CD8-positive, alpha-beta memory T cell (primary cell): ENCODE data around the gene SMAD1. TPM values are rescaled to one million over a fixed set of nuclear protein-coding genes. Genes with fewer than 3 reads are reported as not detected.

Source experiments
- CTCF ChIA-PET: fragments of 350-600 bp; sonication (Branson Sonifier 250); formaldehyde crosslinking; loops from one replicate; lab custom pipeline; 2021; ENCODE audit warnings: antibody characterized with exemption; lab: Charles Lee
- POLR2A ChIA-PET: fragments of 350-600 bp; sonication (Branson Sonifier 250); formaldehyde crosslinking; loops from one replicate; lab custom pipeline; 2021; ENCODE audit warnings: antibody characterized with exemption; lab: Charles Lee
- DNase-seq, 5 donors: peaks; one replicate each; pipeline versions ENCODE4 v3.0.0 to v3.0.0-alpha.2; 2020 to 2022; ENCODE audit warnings: mixed read lengths in 1 of 5
- H3K27ac ChIP-seq: one replicate; pipeline ENCODE4 v1.7.0; 2013; ENCODE audit warnings: low read depth, mild to moderate bottlenecking, low read length, moderate library complexity
- H3K27me3 ChIP-seq: 2 replicates; pipeline ENCODE4 v1.7.0; 2013; ENCODE audit warnings: low read length, mild to moderate bottlenecking; ENCODE audit not compliant: insufficient read depth, poor library complexity, severe bottlenecking
- H3K36me3 ChIP-seq: 2 replicates; pipeline ENCODE4 v1.7.0; 2013; ENCODE audit warnings: mild to moderate bottlenecking, low read length, moderate library complexity; ENCODE audit not compliant: insufficient read depth
- H3K4me1 ChIP-seq: 2 replicates; pipeline ENCODE4 v1.7.0; 2013; ENCODE audit warnings: mild to moderate bottlenecking, low read length, moderate library complexity; ENCODE audit not compliant: insufficient read depth
- H3K4me3 ChIP-seq: 2 replicates; pipeline ENCODE4 v1.7.0; 2013; ENCODE audit warnings: mild to moderate bottlenecking, low read length
- H3K9me3 ChIP-seq: 2 replicates; pipeline ENCODE4 v1.7.0; 2013; ENCODE audit warnings: mild to moderate bottlenecking, low read length
- H3K27ac Mint-ChIP-seq, 8 donors: one replicate each; pipeline ENCODE4 v1.8.0; 2020 to 2021; ENCODE audit warnings: mixed read lengths in 8 of 8, mild to moderate bottlenecking in 6 of 8, inconsistent platforms in 3 of 8, moderate library complexity in 3 of 8
- H3K27me3 Mint-ChIP-seq, 2 donors: one replicate each; pipeline ENCODE4 v1.8.0; 2020 to 2021; ENCODE audit warnings: mixed read lengths in 2 of 2, mild to moderate bottlenecking in 1 of 2, moderate library complexity in 1 of 2
- H3K36me3 Mint-ChIP-seq, 3 donors: one replicate each; pipeline ENCODE4 v1.8.0; 2020 to 2021; ENCODE audit warnings: mixed read lengths in 3 of 3, inconsistent platforms in 1 of 3, mild to moderate bottlenecking in 1 of 3
- H3K4me1 Mint-ChIP-seq, 3 donors: one replicate each; pipeline ENCODE4 v1.8.0; 2020 to 2021; ENCODE audit warnings: mixed read lengths in 3 of 3, inconsistent platforms in 1 of 3, mild to moderate bottlenecking in 1 of 3
- H3K4me3 Mint-ChIP-seq, 7 donors: one replicate each; pipeline ENCODE4 v1.8.0; 2020 to 2021; ENCODE audit warnings: mixed read lengths in 7 of 7, mild to moderate bottlenecking in 6 of 7, moderate library complexity in 4 of 7, inconsistent platforms in 2 of 7
- H3K9me3 Mint-ChIP-seq, 5 donors: one replicate each; pipeline ENCODE4 v1.8.0; 2020 to 2022; ENCODE audit warnings: mixed read lengths in 5 of 5, mild to moderate bottlenecking in 3 of 5, moderate library complexity in 2 of 5, inconsistent platforms in 1 of 5
- polyA plus RNA-seq: library from polyadenylated mRNA; unstranded; fragments of 300-500 nt; fragmentation: Illumina TruSeq; gene quantifications from one replicate; pipeline ENCODE4 v1.2.3, GENCODE V29; 2021
- total RNA-seq, 2 experiments: library from RNA; stranded (reverse); gene quantifications; one replicate each; pipeline ENCODE4 v1.2.3, GENCODE V29; 2021

The SMAD1 gene
- total and polyA plus RNA-seq, 3 experiments from 2014 or later: 0.52 to 1.6 (median 1.3) TPM

- Mint-ChIP-seq H3K9me3 (no peaks in the 10 kb centered on the region), H3K36me3 (no peaks in the 10 kb centered on the region), H3K4me3 (no peak overlapping the region), H3K27ac (no peak overlapping the region), H3K27me3 (peaks cover 0 to 25% of the 10 kb centered on the region in 2 donors), H3K4me1 (no peaks in the 10 kb centered on the region)
- no peak overlapping the region for H3K4me3 ChIP-seq
- no peaks in the 10 kb centered on the region for H3K9me3 ChIP-seq
- H3K36me3 ChIP-seq: no peaks in the 10 kb centered on the region
- no peak overlapping the region for H3K27ac ChIP-seq
- ChIA-PET CTCF (no interaction called here), POLR2A (no interaction called here)
- no peak for DNase-seq
- no peaks in the 10 kb centered on the region for H3K4me1 ChIP-seq
- no peaks in the 10 kb centered on the region for H3K27me3 ChIP-seq
Measured at GRCh38 chr4:145541346-145541745, 59.7 kb downstream of the SMAD1 start.

DNA sequence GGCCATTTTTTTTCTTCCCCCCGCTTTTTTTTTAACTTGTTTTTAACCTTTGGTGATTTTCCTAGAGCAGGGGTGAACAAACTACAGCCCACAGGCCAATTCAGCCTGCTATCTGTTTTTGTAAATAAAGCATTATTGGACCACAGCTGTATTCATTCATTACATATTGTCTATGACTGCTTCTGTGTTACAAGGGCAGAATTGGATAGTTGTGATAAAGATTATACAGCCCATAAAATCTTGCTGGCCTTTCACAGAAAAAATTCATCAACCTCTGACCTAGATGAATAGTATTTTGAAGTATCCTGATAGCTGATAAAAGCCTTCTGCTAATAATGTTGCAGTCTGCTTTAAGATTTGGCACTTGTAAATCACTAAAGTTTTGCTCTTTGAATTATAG is 63.4 kb downstream of the SMAD1 start:
- H3K36me3 ChIP-seq: no peaks in the 10 kb centered on the region
- H3K27ac Mint-ChIP-seq: no peak overlapping the region
- no peak overlapping the region for H3K4me3 ChIP-seq
- no peaks in the 10 kb centered on the region for H3K4me1 Mint-ChIP-seq
- CTCF ChIA-PET: no interaction called here
- no peaks in the 10 kb centered on the region for H3K27me3 ChIP-seq
- no peaks in the 10 kb centered on the region for H3K9me3 ChIP-seq
- no peak for DNase-seq
- H3K36me3 Mint-ChIP-seq: no peaks in the 10 kb centered on the region
- H3K4me3 Mint-ChIP-seq: no peak overlapping the region
- H3K9me3 Mint-ChIP-seq: no peaks in the 10 kb centered on the region
- no peak overlapping the region for H3K27ac ChIP-seq
- no peaks in the 10 kb centered on the region for H3K4me1 ChIP-seq
- H3K27me3 Mint-ChIP-seq: peaks cover 0 to 16% of the 10 kb centered on the region in 2 donors
- POLR2A ChIA-PET: no interaction called here

- H3K36me3 ChIP-seq: no peaks in the 10 kb centered on the region
- Mint-ChIP-seq H3K27me3 (peaks cover 0 to 15% of the 10 kb centered on the region in 2 donors), H3K9me3 (no peaks in the 10 kb centered on the region), H3K4me3 (no peak overlapping the region), H3K4me1 (no peaks in the 10 kb centered on the region), H3K36me3 (no peaks in the 10 kb centered on the region), H3K27ac (no peak overlapping the region)
- no peaks in the 10 kb centered on the region for H3K27me3 ChIP-seq
- no peak overlapping the region for H3K4me3 ChIP-seq
- POLR2A ChIA-PET: no interaction called here
- no peaks in the 10 kb centered on the region for H3K9me3 ChIP-seq
- CTCF ChIA-PET: no interaction called here
- H3K4me1 ChIP-seq: no peaks in the 10 kb centered on the region
- no peak overlapping the region for H3K27ac ChIP-seq
- no peak for DNase-seq
Measured at GRCh38 chr4:145545538-145546174, 64.0 kb downstream of the SMAD1 start.

- ChIA-PET POLR2A (no interaction called here), CTCF (interaction anchor here (0.8 kb wide), 1 partner anchor 13 kb away, joined by 3 read pairs; no protein-coding TSS in a partner anchor)
- H3K27ac ChIP-seq: no peak overlapping the region
- no peak overlapping the region for H3K27ac Mint-ChIP-seq
- no peaks in the 10 kb centered on the region for H3K27me3 ChIP-seq
- H3K9me3 Mint-ChIP-seq: no peaks in the 10 kb centered on the region
- DNase-seq: no peak
- H3K4me1 ChIP-seq: no peaks in the 10 kb centered on the region
- no peaks in the 10 kb centered on the region for H3K36me3 Mint-ChIP-seq
- H3K4me1 Mint-ChIP-seq: no peaks in the 10 kb centered on the region
- no peaks in the 10 kb centered on the region for H3K36me3 ChIP-seq
- no peaks in the 10 kb centered on the region for H3K9me3 ChIP-seq
- H3K4me3 ChIP-seq: no peak overlapping the region
- no peak overlapping the region for H3K4me3 Mint-ChIP-seq
- peaks cover 0 to 12% of the 10 kb centered on the region in 2 donors for H3K27me3 Mint-ChIP-seq
Measured at GRCh38 chr4:145546175-145546915, 64.7 kb downstream of the SMAD1 start.

DNA sequence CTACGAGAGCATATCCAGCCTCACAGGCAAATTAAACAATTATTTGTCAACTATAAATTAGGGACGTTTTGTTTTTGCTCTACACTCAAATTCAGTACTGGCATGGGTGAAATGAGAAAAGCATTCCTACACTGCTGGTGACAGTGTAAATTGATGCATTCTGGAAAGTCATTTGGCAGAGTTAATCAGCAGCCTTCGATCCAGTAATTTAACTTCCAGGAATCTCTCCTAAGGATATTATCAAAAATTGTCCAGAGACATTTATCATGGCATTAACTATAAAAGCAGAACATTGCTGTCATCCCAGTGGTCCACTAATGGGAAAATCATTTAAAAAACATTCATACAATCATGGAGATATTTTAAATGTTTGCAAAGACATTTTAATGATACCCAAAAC is 70.0 kb downstream of the SMAD1 start:
- Histone ChIP-seq H3K36me3 (no peaks in the 10 kb centered on the region), H3K4me3 (no peak overlapping the region), H3K9me3 (no peaks in the 10 kb centered on the region), H3K4me1 (no peaks in the 10 kb centered on the region), H3K27ac (no peak overlapping the region), H3K27me3 (no peaks in the 10 kb centered on the region)
- Mint-ChIP-seq H3K36me3 (no peaks in the 10 kb centered on the region), H3K27ac (no peak overlapping the region), H3K9me3 (no peaks in the 10 kb centered on the region), H3K4me3 (no peak overlapping the region), H3K4me1 (peaks cover 0 to 5% (median 2%) of the 10 kb centered on the region in 3 donors), H3K27me3 (peaks cover 0 to under 1% of the 10 kb centered on the region in 2 donors)
- ChIA-PET POLR2A (no interaction called here), CTCF (no interaction called here)
- DNase-seq: no peak

GRCh38 chr4:145552181-145552822 is 70.6 kb downstream of the SMAD1 start:
- no peak for DNase-seq
- Histone ChIP-seq H3K36me3 (no peaks in the 10 kb centered on the region), H3K27me3 (no peaks in the 10 kb centered on the region), H3K4me3 (no peak overlapping the region), H3K27ac (no peak overlapping the region), H3K4me1 (no peaks in the 10 kb centered on the region), H3K9me3 (no peaks in the 10 kb centered on the region)
- no peak overlapping the region for H3K4me3 Mint-ChIP-seq
- ChIA-PET CTCF (no interaction called here), POLR2A (no interaction called here)
- H3K9me3 Mint-ChIP-seq: no peaks in the 10 kb centered on the region
- no peaks in the 10 kb centered on the region for H3K36me3 Mint-ChIP-seq
- no peak overlapping the region for H3K27ac Mint-ChIP-seq
- H3K4me1 Mint-ChIP-seq: peaks cover 0 to 5% (median 2%) of the 10 kb centered on the region in 3 donors
- peaks cover 0 to 6% of the 10 kb centered on the region in 2 donors for H3K27me3 Mint-ChIP-seq

- DNase-seq: no peak
- Histone ChIP-seq H3K9me3 (no peaks in the 10 kb centered on the region), H3K4me3 (no peak overlapping the region), H3K4me1 (no peaks in the 10 kb centered on the region), H3K36me3 (no peaks in the 10 kb centered on the region), H3K27me3 (no peaks in the 10 kb centered on the region), H3K27ac (no peak overlapping the region)
- H3K36me3 Mint-ChIP-seq: no peaks in the 10 kb centered on the region
- no peaks in the 10 kb centered on the region for H3K9me3 Mint-ChIP-seq
- peaks cover 0 to 6% of the 10 kb centered on the region in 2 donors for H3K27me3 Mint-ChIP-seq
- H3K4me1 Mint-ChIP-seq: peaks cover 0 to 5% (median 2%) of the 10 kb centered on the region in 3 donors
- CTCF ChIA-PET: interaction anchor here (1.3 kb wide), 1 partner anchor 18 kb away, joined by 3 read pairs; no protein-coding TSS in a partner anchor
- POLR2A ChIA-PET: no interaction called here
- H3K4me3 Mint-ChIP-seq: no peak overlapping the region
- H3K27ac Mint-ChIP-seq: no peak overlapping the region
Measured at GRCh38 chr4:145553375-145553774, 71.7 kb downstream of the SMAD1 start.

GRCh38 chr4:145554691-145555090 is 73.0 kb downstream of the SMAD1 start:
- H3K9me3 Mint-ChIP-seq: no peaks in the 10 kb centered on the region
- CTCF ChIA-PET: interaction anchor here (1.3 kb wide), 1 partner anchor 17 kb away, joined by 3 read pairs; no protein-coding TSS in a partner anchor
- peaks cover 0 to 5% (median 2%) of the 10 kb centered on the region in 3 donors for H3K4me1 Mint-ChIP-seq
- no peak overlapping the region for H3K4me3 Mint-ChIP-seq
- Histone ChIP-seq H3K9me3 (no peaks in the 10 kb centered on the region), H3K27me3 (no peaks in the 10 kb centered on the region), H3K36me3 (no peaks in the 10 kb centered on the region), H3K4me1 (no peaks in the 10 kb centered on the region), H3K27ac (no peak overlapping the region), H3K4me3 (no peak overlapping the region)
- H3K36me3 Mint-ChIP-seq: no peaks in the 10 kb centered on the region
- H3K27ac Mint-ChIP-seq: no peak overlapping the region
- DNase-seq: no peak
- H3K27me3 Mint-ChIP-seq: peaks cover 0 to 13% of the 10 kb centered on the region in 2 donors
- POLR2A ChIA-PET: no interaction called here
